ENCODE results near the gene MTURN.

DNA sequence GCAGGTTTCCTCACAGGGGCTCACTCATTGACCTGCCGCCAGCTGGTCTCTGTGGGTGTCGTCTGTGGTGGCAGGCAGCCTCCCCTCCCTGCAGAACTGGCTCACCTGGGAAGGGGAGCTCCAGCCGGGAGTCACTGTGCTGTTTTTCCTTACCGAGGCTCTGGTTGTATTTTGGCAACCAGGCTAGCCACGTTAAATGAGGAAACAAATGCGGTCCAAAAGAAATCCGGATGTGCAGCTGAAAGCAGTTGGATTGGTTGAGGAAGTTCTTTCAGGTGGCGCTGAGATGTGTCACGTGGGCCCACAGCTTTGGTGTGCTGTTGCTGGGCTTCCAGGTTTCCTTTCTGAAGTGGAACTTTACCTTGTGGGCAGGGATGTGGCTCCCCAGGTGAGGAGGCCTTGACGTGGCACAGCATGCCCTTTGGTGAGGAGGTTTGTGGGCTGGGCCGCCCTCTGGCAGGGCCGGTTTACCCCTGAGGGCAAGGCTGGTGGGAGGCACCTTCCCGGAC, 14.2 kb downstream of the MTURN start:
- no peak for TF ChIP-seq MXI1 (conservative IDR thresholded peaks at IDR 0.05; ENCODE audit: poor library complexity, severe bottlenecking)
- TF ChIP-seq REST (IDR thresholded peaks at IDR 0.05; ENCODE audit: borderline replicate concordance): no peak
- TF ChIP-seq EP300 (conservative IDR thresholded peaks at IDR 0.05; ENCODE audit: poor library complexity, severe bottlenecking): no peak
- no peak for TF ChIP-seq CTCF (IDR thresholded peaks at IDR 0.05; ENCODE audit: poor library complexity, severe bottlenecking)
- no peak for TF ChIP-seq EZH2 (IDR thresholded peaks at IDR 0.05; ENCODE audit: borderline replicate concordance, insufficient read depth, low read length, poor library complexity, severe bottlenecking)
- TF ChIP-seq TAF1 (IDR thresholded peaks at IDR 0.05; ENCODE audit: low read depth): no peak
